AG10803 (cell line): Measurements from ENCODE around the gene MALAT1.
A peak's percentile ranks its signal among the peaks of the same experiment; 100 is the strongest.

Experiments
- DNase-seq: peaks from one replicate; pipeline ENCODE4 v3.0.0; 2010; ENCODE audit warnings: low read depth
- H3K4me3 ChIP-seq: 2 replicates; pipeline ENCODE4 v1.5.1; 2011; ENCODE audit warnings: mild to moderate bottlenecking, low read length, control low read depth
- TF ChIP-seq, protein P1 (sequence below): conservative IDR thresholded peaks from 2 replicates; pipeline ENCODE4 v1.5.1; 2011; ENCODE audit warnings: mild to moderate bottlenecking, low read length, control low read depth, inconsistent platforms

MALAT1 gene

DNA sequence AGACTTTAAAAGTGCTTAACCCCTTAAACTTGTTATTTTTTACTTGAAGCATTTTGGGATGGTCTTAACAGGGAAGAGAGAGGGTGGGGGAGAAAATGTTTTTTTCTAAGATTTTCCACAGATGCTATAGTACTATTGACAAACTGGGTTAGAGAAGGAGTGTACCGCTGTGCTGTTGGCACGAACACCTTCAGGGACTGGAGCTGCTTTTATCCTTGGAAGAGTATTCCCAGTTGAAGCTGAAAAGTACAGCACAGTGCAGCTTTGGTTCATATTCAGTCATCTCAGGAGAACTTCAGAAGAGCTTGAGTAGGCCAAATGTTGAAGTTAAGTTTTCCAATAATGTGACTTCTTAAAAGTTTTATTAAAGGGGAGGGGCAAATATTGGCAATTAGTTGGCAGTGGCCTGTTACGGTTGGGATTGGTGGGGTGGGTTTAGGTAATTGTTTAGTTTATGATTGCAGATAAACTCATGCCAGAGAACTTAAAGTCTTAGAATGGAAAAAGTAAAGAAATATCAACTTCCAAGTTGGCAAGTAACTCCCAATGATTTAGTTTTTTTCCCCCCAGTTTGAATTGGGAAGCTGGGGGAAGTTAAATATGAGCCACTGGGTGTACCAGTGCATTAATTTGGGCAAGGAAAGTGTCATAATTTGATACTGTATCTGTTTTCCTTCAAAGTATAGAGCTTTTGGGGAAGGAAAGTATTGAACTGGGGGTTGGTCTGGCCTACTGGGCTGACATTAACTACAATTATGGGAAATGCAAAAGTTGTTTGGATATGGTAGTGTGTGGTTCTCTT is 2.8 kb downstream of the MALAT1 start:
- DNase-seq = peak; percentile 63
- TF ChIP-seq, protein P1, sequence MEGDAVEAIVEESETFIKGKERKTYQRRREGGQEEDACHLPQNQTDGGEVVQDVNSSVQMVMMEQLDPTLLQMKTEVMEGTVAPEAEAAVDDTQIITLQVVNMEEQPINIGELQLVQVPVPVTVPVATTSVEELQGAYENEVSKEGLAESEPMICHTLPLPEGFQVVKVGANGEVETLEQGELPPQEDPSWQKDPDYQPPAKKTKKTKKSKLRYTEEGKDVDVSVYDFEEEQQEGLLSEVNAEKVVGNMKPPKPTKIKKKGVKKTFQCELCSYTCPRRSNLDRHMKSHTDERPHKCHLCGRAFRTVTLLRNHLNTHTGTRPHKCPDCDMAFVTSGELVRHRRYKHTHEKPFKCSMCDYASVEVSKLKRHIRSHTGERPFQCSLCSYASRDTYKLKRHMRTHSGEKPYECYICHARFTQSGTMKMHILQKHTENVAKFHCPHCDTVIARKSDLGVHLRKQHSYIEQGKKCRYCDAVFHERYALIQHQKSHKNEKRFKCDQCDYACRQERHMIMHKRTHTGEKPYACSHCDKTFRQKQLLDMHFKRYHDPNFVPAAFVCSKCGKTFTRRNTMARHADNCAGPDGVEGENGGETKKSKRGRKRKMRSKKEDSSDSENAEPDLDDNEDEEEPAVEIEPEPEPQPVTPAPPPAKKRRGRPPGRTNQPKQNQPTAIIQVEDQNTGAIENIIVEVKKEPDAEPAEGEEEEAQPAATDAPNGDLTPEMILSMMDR = no peak
- peak overlapping the region; percentile 96 for H3K4me3 ChIP-seq

DNA sequence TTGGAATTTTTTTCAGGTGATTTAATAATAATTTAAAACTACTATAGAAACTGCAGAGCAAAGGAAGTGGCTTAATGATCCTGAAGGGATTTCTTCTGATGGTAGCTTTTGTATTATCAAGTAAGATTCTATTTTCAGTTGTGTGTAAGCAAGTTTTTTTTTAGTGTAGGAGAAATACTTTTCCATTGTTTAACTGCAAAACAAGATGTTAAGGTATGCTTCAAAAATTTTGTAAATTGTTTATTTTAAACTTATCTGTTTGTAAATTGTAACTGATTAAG is 3.4 kb downstream of the MALAT1 start:
- no peak for DNase-seq
- TF ChIP-seq, protein P1 = no peak

DNA sequence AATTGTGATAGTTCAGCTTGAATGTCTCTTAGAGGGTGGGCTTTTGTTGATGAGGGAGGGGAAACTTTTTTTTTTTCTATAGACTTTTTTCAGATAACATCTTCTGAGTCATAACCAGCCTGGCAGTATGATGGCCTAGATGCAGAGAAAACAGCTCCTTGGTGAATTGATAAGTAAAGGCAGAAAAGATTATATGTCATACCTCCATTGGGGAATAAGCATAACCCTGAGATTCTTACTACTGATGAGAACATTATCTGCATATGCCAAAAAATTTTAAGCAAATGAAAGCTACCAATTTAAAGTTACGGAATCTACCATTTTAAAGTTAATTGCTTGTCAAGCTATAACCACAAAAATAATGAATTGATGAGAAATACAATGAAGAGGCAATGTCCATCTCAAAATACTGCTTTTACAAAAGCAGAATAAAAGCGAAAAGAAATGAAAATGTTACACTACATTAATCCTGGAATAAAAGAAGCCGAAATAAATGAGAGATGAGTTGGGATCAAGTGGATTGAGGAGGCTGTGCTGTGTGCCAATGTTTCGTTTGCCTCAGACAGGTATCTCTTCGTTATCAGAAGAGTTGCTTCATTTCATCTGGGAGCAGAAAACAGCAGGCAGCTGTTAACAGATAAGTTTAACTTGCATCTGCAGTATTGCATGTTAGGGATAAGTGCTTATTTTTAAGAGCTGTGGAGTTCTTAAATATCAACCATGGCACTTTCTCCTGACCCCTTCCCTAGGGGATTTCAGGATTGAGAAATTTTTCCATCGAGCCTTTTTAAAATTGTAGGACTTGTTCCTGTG is 3.9 kb downstream of the MALAT1 start:
- peak overlapping the region; percentile 96 for H3K4me3 ChIP-seq
- TF ChIP-seq, protein P1 = no peak
- peak; percentile 67 for DNase-seq

More for the DNA sequence above, 3.4 kb downstream of the MALAT1 start:
- peak overlapping the region; percentile 96 for H3K4me3 ChIP-seq

DNA sequence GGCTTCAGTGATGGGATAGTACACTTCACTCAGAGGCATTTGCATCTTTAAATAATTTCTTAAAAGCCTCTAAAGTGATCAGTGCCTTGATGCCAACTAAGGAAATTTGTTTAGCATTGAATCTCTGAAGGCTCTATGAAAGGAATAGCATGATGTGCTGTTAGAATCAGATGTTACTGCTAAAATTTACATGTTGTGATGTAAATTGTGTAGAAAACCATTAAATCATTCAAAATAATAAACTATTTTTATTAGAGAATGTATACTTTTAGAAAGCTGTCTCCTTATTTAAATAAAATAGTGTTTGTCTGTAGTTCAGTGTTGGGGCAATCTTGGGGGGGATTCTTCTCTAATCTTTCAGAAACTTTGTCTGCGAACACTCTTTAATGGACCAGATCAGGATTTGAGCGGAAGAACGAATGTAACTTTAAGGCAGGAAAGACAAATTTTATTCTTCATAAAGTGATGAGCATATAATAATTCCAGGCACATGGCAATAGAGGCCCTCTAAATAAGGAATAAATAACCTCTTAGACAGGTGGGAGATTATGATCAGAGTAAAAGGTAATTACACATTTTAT is 4.6 kb downstream of the MALAT1 start:
- peak; percentile 37 for DNase-seq
- TF ChIP-seq, protein P1 = no peak
- peak overlapping the region; percentile 96 for H3K4me3 ChIP-seq

DNA sequence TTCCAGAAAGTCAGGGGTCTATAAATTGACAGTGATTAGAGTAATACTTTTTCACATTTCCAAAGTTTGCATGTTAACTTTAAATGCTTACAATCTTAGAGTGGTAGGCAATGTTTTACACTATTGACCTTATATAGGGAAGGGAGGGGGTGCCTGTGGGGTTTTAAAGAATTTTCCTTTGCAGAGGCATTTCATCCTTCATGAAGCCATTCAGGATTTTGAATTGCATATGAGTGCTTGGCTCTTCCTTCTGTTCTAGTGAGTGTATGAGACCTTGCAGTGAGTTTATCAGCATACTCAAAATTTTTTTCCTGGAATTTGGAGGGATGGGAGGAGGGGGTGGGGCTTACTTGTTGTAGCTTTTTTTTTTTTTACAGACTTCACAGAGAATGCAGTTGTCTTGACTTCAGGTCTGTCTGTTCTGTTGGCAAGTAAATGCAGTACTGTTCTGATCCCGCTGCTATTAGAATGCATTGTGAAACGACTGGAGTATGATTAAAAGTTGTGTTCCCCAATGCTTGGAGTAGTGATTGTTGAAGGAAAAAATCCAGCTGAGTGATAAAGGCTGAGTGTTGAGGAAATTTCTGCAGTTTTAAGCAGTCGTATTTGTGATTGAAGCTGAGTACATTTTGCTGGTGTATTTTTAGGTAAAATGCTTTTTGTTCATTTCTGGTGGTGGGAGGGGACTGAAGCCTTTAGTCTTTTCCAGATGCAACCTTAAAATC is 5.3 kb downstream of the MALAT1 start:
- H3K4me3 ChIP-seq = peak overlapping the region; percentile 96
- TF ChIP-seq, protein P1 = no peak
- DNase-seq = peak; percentile 71

DNA sequence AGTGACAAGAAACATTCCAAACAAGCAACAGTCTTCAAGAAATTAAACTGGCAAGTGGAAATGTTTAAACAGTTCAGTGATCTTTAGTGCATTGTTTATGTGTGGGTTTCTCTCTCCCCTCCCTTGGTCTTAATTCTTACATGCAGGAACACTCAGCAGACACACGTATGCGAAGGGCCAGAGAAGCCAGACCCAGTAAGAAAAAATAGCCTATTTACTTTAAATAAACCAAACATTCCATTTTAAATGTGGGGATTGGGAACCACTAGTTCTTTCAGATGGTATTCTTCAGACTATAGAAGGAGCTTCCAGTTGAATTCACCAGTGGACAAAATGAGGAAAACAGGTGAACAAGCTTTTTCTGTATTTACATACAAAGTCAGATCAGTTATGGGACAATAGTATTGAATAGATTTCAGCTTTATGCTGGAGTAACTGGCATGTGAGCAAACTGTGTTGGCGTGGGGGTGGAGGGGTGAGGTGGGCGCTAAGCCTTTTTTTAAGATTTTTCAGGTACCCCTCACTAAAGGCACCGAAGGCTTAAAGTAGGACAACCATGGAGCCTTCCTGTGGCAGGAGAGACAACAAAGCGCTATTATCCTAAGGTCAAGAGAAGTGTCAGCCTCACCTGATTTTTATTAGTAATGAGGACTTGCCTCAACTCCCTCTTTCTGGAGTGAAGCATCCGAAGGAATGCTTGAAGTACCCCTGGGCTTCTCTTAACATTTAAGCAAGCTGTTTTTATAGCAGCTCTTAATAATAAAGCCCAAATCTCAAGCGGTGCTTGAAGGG is 6.0 kb downstream of the MALAT1 start:
- peak overlapping the region; percentile 96 for H3K4me3 ChIP-seq
- TF ChIP-seq, protein P1 = no peak
- DNase-seq = peak; percentile 47
